H1 (cell line): ENCODE measurements around the gene SMYD4. TPM values are rescaled to one million over a fixed set of nuclear protein-coding genes. Genes with fewer than 3 reads are reported as not detected.

Source experiments
- PHF8 ChIP-seq: fragments of 200-600 bp; sonication (generic); conservative IDR thresholded peaks from 2 replicates; pipeline ENCODE4 v1.7.1; 2012; ENCODE audit warnings: low read depth, mild to moderate bottlenecking, inconsistent platforms, low read length, moderate library complexity
- polyA plus RNA-seq, 7 experiments: library from polyadenylated mRNA; depleted of rRNA in 3 of 7; stranded (reverse) in 5 of 7; unstranded in 2 of 7; fragments of >200 nt in 5 of 7; fragments of 200-250 nt in 2 of 7; gene quantifications; 1 replicate in 5 of 7; 2 replicates in 1 of 7; 4 replicates in 1 of 7; pipeline versions ENCODE4 v1.2.1 to v1.2.3, GENCODE V29; 2011 to 2013; ENCODE audit warnings: missing spikeins in 2 of 7, mixed read lengths in 2 of 7
- total RNA-seq: library from RNA; stranded (reverse); fragmentation: NEBNext Ultra II Directional; extraction: Animal tissue kit (Norgen Biotek cat#: 25700); gene quantifications from 2 replicates; pipeline ENCODE4 v1.2.1, GENCODE V29; 2021
- TF ChIP-seq, protein P1 (sequence below): fragments of 300-600 bp; sonication (generic); IDR thresholded peaks from 2 replicates; pipeline ENCODE4 v1.7.1; 2012; ENCODE audit warnings: low read length, moderate library complexity, mild to moderate bottlenecking, inconsistent platforms; ENCODE audit not compliant: insufficient replicate concordance

Gene SMYD4
- total and polyA plus RNA-seq, 2 of the 8 experiments (the other 6 are each of a cell fraction or from before 2014, with no cell fraction given), result 10.5 to 23.4 TPM

GRCh38 chr17:1779571-1780131 is 50.1 kb downstream of the SMYD4 start (continued):
- TF ChIP-seq, protein P1, sequence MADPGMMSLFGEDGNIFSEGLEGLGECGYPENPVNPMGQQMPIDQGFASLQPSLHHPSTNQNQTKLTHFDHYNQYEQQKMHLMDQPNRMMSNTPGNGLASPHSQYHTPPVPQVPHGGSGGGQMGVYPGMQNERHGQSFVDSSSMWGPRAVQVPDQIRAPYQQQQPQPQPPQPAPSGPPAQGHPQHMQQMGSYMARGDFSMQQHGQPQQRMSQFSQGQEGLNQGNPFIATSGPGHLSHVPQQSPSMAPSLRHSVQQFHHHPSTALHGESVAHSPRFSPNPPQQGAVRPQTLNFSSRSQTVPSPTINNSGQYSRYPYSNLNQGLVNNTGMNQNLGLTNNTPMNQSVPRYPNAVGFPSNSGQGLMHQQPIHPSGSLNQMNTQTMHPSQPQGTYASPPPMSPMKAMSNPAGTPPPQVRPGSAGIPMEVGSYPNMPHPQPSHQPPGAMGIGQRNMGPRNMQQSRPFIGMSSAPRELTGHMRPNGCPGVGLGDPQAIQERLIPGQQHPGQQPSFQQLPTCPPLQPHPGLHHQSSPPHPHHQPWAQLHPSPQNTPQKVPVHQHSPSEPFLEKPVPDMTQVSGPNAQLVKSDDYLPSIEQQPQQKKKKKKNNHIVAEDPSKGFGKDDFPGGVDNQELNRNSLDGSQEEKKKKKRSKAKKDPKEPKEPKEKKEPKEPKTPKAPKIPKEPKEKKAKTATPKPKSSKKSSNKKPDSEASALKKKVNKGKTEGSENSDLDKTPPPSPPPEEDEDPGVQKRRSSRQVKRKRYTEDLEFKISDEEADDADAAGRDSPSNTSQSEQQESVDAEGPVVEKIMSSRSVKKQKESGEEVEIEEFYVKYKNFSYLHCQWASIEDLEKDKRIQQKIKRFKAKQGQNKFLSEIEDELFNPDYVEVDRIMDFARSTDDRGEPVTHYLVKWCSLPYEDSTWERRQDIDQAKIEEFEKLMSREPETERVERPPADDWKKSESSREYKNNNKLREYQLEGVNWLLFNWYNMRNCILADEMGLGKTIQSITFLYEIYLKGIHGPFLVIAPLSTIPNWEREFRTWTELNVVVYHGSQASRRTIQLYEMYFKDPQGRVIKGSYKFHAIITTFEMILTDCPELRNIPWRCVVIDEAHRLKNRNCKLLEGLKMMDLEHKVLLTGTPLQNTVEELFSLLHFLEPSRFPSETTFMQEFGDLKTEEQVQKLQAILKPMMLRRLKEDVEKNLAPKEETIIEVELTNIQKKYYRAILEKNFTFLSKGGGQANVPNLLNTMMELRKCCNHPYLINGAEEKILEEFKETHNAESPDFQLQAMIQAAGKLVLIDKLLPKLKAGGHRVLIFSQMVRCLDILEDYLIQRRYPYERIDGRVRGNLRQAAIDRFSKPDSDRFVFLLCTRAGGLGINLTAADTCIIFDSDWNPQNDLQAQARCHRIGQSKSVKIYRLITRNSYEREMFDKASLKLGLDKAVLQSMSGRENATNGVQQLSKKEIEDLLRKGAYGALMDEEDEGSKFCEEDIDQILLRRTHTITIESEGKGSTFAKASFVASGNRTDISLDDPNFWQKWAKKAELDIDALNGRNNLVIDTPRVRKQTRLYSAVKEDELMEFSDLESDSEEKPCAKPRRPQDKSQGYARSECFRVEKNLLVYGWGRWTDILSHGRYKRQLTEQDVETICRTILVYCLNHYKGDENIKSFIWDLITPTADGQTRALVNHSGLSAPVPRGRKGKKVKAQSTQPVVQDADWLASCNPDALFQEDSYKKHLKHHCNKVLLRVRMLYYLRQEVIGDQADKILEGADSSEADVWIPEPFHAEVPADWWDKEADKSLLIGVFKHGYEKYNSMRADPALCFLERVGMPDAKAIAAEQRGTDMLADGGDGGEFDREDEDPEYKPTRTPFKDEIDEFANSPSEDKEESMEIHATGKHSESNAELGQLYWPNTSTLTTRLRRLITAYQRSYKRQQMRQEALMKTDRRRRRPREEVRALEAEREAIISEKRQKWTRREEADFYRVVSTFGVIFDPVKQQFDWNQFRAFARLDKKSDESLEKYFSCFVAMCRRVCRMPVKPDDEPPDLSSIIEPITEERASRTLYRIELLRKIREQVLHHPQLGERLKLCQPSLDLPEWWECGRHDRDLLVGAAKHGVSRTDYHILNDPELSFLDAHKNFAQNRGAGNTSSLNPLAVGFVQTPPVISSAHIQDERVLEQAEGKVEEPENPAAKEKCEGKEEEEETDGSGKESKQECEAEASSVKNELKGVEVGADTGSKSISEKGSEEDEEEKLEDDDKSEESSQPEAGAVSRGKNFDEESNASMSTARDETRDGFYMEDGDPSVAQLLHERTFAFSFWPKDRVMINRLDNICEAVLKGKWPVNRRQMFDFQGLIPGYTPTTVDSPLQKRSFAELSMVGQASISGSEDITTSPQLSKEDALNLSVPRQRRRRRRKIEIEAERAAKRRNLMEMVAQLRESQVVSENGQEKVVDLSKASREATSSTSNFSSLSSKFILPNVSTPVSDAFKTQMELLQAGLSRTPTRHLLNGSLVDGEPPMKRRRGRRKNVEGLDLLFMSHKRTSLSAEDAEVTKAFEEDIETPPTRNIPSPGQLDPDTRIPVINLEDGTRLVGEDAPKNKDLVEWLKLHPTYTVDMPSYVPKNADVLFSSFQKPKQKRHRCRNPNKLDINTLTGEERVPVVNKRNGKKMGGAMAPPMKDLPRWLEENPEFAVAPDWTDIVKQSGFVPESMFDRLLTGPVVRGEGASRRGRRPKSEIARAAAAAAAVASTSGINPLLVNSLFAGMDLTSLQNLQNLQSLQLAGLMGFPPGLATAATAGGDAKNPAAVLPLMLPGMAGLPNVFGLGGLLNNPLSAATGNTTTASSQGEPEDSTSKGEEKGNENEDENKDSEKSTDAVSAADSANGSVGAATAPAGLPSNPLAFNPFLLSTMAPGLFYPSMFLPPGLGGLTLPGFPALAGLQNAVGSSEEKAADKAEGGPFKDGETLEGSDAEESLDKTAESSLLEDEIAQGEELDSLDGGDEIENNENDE, result no peak
- no peak for TF ChIP-seq PHF8
